GM12891 (cell line): ENCODE measurements around the gene SERPINB1.

Experiments
- PAX5 ChIP-seq: IDR thresholded peaks from 2 replicates; pipeline ENCODE4 v1.6.1; 2011; ENCODE audit warnings: low read length, moderate library complexity, mild to moderate bottlenecking; ENCODE audit not compliant: insufficient read depth, severe bottlenecking
- POLR2A ChIP-seq: IDR thresholded peaks from 2 replicates; pipeline ENCODE4 v1.6.1; 2011; ENCODE audit warnings: low read depth, low read length, control low read depth
- POU2F2 ChIP-seq: IDR thresholded peaks from 2 replicates; pipeline ENCODE4 v1.6.1; 2011; ENCODE audit warnings: low read depth, mild to moderate bottlenecking, control low read depth, low read length, moderate library complexity
- TAF1 ChIP-seq: IDR thresholded peaks from 2 replicates; pipeline ENCODE4 v1.6.1; 2011; ENCODE audit warnings: low read depth, low read length, control low read depth

GRCh38 chr6:2792330-2793110, 49.1 kb downstream of the SERPINB1 start:
- no peak for TF ChIP-seq POLR2A
- no peak for TF ChIP-seq POU2F2
- no peak for TF ChIP-seq TAF1
- TF ChIP-seq PAX5: no peak
